GM12892 (cell line): Measurements from ENCODE around the gene MYO19.

ENCODE experiments used
- POLR2A ChIP-seq: IDR thresholded peaks from 2 replicates; pipeline ENCODE4 v1.6.1; 2011; ENCODE audit warnings: low read depth, low read length, control low read depth
- POLR2AphosphoS5 ChIP-seq: IDR thresholded peaks from 2 replicates; pipeline ENCODE4 v1.6.1; 2011; ENCODE audit warnings: low read depth, low read length, control low read depth

DNA sequence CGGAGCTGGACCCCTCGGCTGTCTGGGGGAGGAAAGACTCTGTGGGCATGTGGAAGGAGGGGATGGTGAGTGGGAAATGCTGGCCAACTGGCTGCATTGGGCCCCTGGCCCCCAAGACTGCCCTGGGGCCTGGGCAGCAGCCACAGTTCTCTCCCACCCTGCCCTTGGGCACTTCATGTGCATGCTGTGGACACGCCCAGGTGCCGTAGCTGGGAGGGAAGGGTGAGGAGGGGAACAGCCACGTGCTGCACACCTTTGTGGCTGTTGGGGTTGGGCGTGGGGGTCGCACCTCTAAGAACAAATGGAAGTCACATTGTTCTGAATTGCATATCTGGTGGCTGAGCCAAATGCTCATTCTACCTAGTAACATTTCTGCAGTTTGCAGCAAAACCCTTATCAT is 60.1 kb downstream of the MYO19 start:
- no peak for TF ChIP-seq POLR2A
- no peak for TF ChIP-seq POLR2AphosphoS5
